ENCODE measurements around the gene IFNA17. TPM values are rescaled to one million over a fixed set of nuclear protein-coding genes. Genes with fewer than 3 reads are reported as not detected.
A peak's percentile ranks its signal among the peaks of the same experiment; 100 is the strongest.
"Not testable (repeated sequence)": the region's sequence is repeated elsewhere in the genome, so short reads cannot be mapped to it uniquely, and the experiment has no call there.

IFNA17 gene
- total RNA-seq, 1 experiment from 2014 or later: not detected

DNA sequence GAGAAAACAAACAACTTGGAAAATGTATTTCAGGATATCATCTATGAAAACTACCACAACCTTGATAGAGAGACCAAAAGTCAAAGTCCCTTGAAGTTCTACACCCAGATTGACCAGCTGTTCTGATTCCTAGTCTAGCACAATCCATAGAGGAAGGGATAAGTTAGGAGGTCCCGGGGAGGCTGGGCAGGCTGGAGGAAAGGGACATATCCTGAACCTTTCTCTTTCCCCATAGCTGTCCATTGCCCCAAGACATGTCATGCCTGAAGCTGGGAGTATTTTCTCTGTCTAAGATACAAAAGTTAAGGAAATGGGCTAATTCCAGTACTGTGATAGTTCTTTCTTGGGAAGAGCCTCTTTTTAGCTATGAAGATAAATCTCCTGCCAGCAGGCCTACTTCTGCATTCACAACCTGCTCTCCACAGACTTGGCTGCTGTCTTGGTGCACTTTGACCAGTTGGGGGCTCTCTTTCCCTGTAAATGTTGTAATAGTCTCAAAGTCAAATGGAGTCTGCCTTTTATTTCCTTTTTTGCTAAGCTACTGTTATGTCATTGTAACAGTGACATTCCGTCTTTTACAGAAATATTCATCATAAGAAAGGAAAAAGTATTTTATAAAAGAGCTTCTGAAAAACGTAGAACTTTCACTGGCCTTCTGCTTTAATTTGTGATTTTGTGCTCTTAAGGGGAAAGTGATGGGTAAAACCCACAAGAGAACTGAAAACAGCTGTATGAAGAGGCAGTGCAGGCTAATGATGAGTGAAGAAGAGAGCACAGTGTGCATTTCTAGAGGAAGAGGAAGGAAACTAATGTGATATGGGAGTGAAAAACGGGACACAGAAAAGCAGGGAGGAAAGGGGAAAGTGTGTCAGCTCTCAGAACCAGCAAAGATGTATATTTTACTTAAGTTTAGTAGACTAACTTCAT, 44.9 kb downstream of the IFNA17 start:
- H3K4me3 Mint-ChIP-seq (ENCODE audit: low read depth, unreplicated experiment); BruUV-seq (replicated peaks); H3K36me3 Mint-ChIP-seq (ENCODE audit: insufficient read depth, unreplicated experiment); H3K27ac Mint-ChIP-seq (ENCODE audit: unreplicated experiment); H3K9me3 Mint-ChIP-seq (ENCODE audit: low read depth, unreplicated experiment); H3K4me1 Mint-ChIP-seq (ENCODE audit: low read depth, unreplicated experiment); intact Hi-C loops (cut with micrococcal nuclease; ENCODE audit: unreplicated experiment); H3K27me3 Mint-ChIP-seq (ENCODE audit: unreplicated experiment): not testable (repeated sequence)
- peak; percentile 24 for DNase-seq
- TF ChIP-seq, protein P1, sequence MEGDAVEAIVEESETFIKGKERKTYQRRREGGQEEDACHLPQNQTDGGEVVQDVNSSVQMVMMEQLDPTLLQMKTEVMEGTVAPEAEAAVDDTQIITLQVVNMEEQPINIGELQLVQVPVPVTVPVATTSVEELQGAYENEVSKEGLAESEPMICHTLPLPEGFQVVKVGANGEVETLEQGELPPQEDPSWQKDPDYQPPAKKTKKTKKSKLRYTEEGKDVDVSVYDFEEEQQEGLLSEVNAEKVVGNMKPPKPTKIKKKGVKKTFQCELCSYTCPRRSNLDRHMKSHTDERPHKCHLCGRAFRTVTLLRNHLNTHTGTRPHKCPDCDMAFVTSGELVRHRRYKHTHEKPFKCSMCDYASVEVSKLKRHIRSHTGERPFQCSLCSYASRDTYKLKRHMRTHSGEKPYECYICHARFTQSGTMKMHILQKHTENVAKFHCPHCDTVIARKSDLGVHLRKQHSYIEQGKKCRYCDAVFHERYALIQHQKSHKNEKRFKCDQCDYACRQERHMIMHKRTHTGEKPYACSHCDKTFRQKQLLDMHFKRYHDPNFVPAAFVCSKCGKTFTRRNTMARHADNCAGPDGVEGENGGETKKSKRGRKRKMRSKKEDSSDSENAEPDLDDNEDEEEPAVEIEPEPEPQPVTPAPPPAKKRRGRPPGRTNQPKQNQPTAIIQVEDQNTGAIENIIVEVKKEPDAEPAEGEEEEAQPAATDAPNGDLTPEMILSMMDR (IDR thresholded peaks at IDR 0.05; ENCODE audit: unreplicated experiment): peak; percentile 43
- CTCF ChIA-PET: interaction anchor here (1.3 kb wide), 1 partner anchor 12 kb away, joined by 4 read pairs; no protein-coding TSS in a partner anchor

Other genes with a start within 250 kb of the IFNA17 start
- 0.07 and 0.10 TPM in 2 replicates for gene HACD4, start 196.6 kb downstream of the IFNA17 start, total RNA-seq (2022)
- 0.42 and 0.61 TPM in 2 replicates for gene IFNB1, start 150.3 kb downstream of the IFNA17 start, total RNA-seq (2022)
- gene IFNW1, start 86.4 kb downstream of the IFNA17 start, total RNA-seq (2022): not detected in 2 replicates
- not detected in 2 replicates for gene IFNA21, start 61.6 kb downstream of the IFNA17 start, total RNA-seq (2022)
- not detected in 2 replicates for gene IFNA4, start 40.6 kb downstream of the IFNA17 start, total RNA-seq (2022)
- gene IFNA7, start 26.0 kb downstream of the IFNA17 start, total RNA-seq (2022): not detected in 2 replicates
- not detected in 2 replicates for gene IFNA10, start 21.1 kb downstream of the IFNA17 start, total RNA-seq (2022)
- not detected in 2 replicates for gene IFNA16, start 10.9 kb downstream of the IFNA17 start, total RNA-seq (2022)
- not detected in 2 replicates for gene IFNA14, start 11.8 kb upstream of the IFNA17 start, total RNA-seq (2022)
- gene IFNA5, start 77.1 kb upstream of the IFNA17 start, total RNA-seq (2022): not detected in 2 replicates
- 15.8 and 16.8 TPM in 2 replicates for gene KLHL9, start 107.2 kb upstream of the IFNA17 start, total RNA-seq (2022)
- gene IFNA6, start 122.7 kb upstream of the IFNA17 start, total RNA-seq (2022): not detected in 2 replicates
- gene IFNA13, start 139.8 kb upstream of the IFNA17 start, total RNA-seq (2022): not detected in 2 replicates
- gene IFNA2, start 157.2 kb upstream of the IFNA17 start, total RNA-seq (2022): not detected in 2 replicates
- not detected in 2 replicates for gene IFNA8, start 180.9 kb upstream of the IFNA17 start, total RNA-seq (2022)
- gene IFNA1, start 212.2 kb upstream of the IFNA17 start, total RNA-seq (2022): not detected in 2 replicates